ENCODE data around the gene MOCOS.

The MOCOS gene

GRCh38 chr18:36296650-36297416 is 109.5 kb downstream of the MOCOS start:
- H3K4me3 ChIP-seq (replicated peaks in 1 of 2; ENCODE audit: low read depth in 2 of 2, low read length in 2 of 2) = peak overlapping the region; percentile 57 to 67
- peak; percentile 83 to 87 for DNase-seq (ENCODE audit: low read depth in 2 of 2)
- TF ChIP-seq CTCF (IDR thresholded peaks at IDR 0.05; ENCODE audit: low read depth, low read length) = peak; percentile 56

- TF ChIP-seq CTCF (IDR thresholded peaks at IDR 0.05; ENCODE audit: low read depth, low read length) = no peak
- H3K4me3 ChIP-seq (replicated peaks in 1 of 2; ENCODE audit: low read depth in 2 of 2, low read length in 2 of 2) = peak within 1 kb of the TSS; percentile 58 to 67
- DNase-seq (ENCODE audit: low read depth in 2 of 2) = peak; percentile 55 to 66
These were observed 110.3 kb downstream of the MOCOS start, which contains the start of gene FHOD3 for GRCh38 chr18:36297417-36298125. FHOD3 (plus strand) TSS chr18:36297713; CDS start chr18:36297836, 123 bp downstream.

GRCh38 chr18:36298126-36298741 is 110.9 kb downstream of the MOCOS start:
- DNase-seq (ENCODE audit: low read depth in 2 of 2) = no peak
- peak overlapping the region; percentile 58 to 67 for H3K4me3 ChIP-seq (replicated peaks in 1 of 2; ENCODE audit: low read depth in 2 of 2, low read length in 2 of 2)
- no peak for TF ChIP-seq CTCF (IDR thresholded peaks at IDR 0.05; ENCODE audit: low read depth, low read length)

GRCh38 chr18:36299015-36299414 is 111.7 kb downstream of the MOCOS start:
- peak overlapping the region; percentile 21 to 67 for H3K4me3 ChIP-seq (replicated peaks in 1 of 2; ENCODE audit: low read depth in 2 of 2, low read length in 2 of 2)
- no peak for TF ChIP-seq CTCF (IDR thresholded peaks at IDR 0.05; ENCODE audit: low read depth, low read length)
- DNase-seq (ENCODE audit: low read depth in 2 of 2) = no peak

GRCh38 chr18:36300211-36300610 is 112.9 kb downstream of the MOCOS start:
- DNase-seq (ENCODE audit: low read depth in 2 of 2) = no peak
- H3K4me3 ChIP-seq (replicated peaks in 1 of 2; ENCODE audit: low read depth in 2 of 2, low read length in 2 of 2) = peak overlapping the region in 1 of 2 donors; percentile 18
- TF ChIP-seq CTCF (IDR thresholded peaks at IDR 0.05; ENCODE audit: low read depth, low read length) = no peak

GRCh38 chr18:36301884-36302283 is 114.6 kb downstream of the MOCOS start:
- DNase-seq (ENCODE audit: low read depth in 2 of 2) = no peak
- TF ChIP-seq CTCF (IDR thresholded peaks at IDR 0.05; ENCODE audit: low read depth, low read length) = no peak
- H3K4me3 ChIP-seq (replicated peaks in 1 of 2; ENCODE audit: low read depth in 2 of 2, low read length in 2 of 2) = no peak overlapping the region
